GM19324 (cell line): ENCODE measurements around the gene CNOT1.

Experiments
- ATAC-seq: cut with Tn5 transposase; IDR thresholded peaks from one replicate; pipeline ENCODE4 v1.9.1; 2021; ENCODE audit warnings: mild to moderate bottlenecking, moderate library complexity; ENCODE audit not compliant: unreplicated experiment, low FRiP score

The CNOT1 gene

DNA sequence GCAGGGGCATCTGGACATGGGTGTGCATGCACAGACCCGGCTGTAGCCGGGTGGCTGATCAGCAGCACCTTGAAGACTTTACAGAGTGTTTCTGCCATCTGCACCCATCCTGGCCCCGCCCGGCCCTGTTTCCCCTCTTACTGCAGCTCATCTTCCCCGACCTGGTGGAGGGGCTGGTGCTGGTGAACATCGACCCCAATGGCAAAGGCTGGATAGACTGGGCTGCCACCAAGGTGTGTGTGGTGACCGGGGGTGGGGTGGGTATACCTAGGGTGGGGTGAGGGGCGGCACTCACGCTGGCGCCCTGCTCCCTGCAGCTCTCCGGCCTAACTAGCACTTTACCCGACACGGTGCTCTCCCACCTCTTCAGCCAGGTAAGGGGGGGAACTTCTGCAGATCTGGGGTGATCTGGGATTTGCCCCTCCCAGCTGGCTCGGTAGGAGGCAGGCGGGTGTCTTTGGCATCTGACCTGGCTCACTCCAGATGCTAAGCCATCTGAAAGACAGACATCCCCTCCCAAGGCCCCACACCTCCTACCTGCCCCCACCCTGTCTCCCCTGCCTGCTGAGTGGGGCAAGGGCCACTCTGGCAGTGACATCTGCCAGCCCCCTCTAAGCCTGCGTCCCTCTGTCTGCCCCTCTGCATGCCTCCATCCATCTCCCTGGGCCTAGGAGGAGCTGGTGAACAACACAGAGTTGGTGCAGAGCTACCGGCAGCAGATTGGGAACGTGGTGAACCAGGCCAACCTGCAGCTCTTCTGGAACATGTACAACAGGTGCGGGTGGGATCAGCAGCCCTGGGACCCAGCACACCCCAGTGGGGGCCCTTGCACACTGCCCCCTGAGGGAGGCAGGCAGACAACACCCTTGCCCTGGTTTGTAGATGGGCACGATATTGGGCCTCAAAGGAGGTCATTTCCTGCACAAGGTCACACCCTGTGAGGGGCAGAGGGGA, 123.1 kb downstream of the CNOT1 start:
- no peak for ATAC-seq

DNA sequence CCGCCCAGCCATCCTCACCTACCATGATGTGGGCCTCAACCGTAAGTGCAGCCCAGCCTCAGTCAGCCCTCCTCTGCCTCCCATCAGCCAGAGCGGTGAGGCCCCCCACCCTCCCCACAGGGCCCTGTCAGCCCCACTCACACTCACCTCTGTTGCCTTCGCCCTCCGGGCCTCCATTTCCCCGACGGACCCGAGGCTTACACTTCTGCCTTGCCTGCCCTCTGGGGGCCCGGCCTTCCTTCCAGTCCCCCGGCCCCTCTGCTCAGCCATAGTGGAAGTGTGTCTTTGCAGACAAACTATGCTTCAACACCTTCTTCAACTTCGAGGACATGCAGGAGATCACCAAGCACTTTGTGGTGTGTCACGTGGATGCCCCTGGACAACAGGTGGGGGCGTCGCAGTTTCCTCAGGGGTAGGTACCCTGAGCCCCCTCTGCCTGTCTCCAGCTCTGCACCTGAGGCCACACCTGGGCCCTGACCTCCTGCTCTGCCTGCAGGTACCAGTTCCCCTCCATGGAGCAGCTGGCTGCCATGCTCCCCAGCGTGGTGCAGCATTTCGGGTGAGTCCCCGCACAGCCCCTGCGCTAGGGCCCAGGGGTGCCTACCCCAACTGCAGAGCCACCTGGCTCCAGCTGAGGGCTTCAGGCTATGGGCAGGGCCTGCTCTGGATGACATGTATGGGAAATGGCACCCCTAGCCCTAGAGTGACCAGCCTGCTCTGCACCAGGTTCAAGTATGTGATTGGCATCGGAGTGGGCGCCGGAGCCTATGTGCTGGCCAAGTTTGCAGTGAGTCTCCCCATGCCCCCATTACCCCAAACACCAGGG, 125.5 kb downstream of the CNOT1 start:
- ATAC-seq = no peak

DNA sequence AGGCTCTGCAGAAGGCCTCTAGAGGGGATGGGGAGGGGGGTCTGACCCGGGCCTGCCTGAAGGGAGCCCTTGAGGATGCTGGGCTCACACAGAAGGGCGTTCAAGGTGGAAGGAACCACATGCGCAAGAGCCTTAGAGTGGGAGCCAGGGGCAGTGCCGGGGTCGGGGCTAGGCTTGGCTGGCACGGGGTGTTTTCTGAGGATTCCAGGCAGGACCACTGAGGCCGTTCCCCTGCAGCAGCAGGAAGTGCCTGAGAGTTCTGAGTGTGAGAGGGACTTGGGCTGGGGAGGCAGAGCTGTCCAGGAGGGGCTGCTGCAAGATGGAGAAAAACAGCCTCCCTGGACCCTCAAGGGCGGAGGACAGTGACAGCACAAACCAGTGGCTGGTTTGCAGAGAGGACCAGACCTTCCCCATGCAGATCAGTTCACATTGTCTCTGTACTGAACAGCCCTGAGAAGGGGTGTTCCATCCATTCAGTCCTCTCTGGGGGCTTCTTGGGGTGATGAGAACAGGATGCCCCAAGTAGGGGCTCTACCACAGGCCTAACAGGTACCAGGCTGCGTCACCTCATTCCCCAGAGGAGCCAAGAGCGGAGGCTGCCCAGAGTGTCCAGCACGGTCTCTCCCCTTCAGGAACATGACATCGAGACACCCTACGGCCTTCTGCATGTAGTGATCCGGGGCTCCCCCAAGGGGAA, 126.3 kb downstream of the CNOT1 start:
- no peak for ATAC-seq

DNA sequence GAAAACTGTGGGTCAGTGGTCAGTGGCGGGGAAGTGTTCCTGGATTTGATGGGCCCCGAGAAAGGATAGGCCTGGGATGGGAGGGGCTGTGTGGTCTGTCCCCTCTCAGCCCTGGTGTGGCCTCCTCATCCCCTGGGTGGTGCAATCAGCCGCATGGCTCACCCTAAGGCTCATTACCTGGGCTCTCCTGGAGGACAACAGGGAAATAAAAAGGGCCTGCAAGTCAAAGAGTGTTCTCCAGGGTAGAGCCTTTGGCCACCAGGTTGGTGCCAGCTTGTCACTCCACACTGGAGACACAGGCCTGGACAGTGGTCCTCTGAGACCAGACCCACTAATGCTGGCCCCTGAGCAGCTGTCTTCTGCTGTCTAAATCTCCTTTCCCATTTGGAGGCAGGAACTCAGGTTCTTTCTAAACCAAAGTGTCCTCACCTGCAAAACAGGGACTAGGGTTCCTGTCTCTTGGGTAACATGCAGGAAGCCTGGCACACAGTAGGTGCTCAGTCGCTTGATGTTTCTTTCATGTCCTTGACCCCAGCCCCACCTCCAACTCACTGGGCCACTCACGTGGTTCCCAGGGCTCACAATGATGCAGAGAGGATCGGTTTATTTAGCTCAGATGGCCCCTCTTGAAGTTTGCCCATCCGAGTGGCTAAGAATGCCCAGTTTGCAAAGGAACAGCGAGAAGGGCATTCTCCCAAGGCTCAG, 127.3 kb downstream of the CNOT1 start:
- ATAC-seq = no peak

DNA sequence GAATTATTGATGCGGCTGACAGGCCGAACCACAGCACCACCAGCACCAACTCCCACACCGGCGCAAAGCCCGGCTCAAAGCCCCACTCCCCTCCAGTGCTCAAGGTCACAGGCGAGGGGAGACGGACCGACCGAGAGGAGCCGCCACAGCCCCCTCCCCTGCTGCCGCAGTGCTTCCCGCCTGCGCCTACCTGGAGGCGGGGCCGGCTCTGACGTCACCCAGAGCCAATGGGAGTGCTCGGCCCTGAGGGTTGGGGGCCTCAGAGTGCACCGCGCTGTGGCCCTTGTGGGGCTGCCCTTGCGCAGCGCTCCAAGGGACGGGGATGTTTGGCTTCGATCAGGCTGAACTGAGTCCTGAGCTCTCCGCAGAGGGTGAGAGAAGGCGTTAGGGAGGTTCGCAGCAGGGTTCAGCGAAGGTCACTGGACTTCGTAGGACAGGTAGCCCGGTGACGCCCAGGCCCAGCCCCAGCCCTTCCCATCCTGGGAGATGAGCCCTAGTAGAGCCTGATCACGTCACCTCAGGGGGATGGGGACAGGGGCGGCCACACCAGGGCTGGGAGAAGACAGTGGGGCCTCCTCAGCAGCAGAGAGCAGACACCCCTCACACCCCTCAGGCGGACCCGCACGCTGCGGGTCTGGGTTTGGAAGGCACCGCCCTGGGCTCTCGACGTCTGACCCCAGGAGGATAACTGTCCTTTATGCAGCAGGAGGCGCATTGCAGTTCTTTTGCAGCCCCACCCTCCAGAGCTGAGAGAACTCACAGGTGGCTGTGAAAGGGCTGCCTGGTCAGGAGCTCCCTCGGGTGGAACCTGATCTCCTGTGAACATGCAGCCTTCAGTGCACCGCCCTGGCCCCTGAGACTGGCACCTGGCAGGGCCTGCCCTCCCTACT, 128.1 kb downstream of the CNOT1 start:
- no peak for ATAC-seq

DNA sequence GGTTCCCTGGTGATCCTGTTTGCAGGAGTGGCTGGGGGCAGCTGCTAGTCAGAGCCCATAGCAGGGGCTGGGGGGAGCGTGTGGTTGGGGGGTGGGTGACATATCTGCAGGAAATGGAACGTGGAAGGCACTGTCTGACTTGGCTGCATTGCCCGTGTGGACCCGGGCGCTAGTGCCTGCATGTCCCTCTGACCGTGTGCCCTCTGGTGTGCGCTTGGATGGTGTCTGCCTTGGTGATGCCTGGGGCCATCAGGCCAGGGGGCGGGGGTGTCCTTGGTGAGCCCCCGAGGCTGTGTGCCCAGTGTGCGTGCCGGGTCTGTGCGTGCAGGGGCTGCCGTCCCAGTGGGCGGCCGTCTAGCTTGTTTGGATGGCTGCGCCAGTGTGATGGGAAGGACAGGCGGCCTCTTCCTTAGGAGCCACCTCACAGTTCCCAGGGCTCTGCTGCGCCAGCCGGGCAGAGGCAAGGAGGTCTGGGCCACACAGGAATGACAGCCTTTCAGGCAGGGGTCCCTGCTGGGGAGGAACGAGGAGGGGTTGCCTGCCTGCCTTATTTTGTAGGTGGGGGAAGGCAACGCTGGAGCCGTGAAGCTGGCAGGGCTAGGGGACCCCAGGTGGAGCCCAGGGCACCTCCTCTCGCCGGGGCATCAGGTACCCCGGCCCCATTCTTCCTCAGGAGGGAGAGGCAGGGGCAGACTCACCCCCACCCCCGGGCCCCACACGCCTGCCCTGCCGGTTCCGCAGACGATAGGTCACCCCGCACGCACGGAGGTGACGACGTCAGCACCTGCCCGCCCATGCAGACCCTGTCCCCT, 129.0 kb downstream of the CNOT1 start:
- no peak for ATAC-seq

DNA sequence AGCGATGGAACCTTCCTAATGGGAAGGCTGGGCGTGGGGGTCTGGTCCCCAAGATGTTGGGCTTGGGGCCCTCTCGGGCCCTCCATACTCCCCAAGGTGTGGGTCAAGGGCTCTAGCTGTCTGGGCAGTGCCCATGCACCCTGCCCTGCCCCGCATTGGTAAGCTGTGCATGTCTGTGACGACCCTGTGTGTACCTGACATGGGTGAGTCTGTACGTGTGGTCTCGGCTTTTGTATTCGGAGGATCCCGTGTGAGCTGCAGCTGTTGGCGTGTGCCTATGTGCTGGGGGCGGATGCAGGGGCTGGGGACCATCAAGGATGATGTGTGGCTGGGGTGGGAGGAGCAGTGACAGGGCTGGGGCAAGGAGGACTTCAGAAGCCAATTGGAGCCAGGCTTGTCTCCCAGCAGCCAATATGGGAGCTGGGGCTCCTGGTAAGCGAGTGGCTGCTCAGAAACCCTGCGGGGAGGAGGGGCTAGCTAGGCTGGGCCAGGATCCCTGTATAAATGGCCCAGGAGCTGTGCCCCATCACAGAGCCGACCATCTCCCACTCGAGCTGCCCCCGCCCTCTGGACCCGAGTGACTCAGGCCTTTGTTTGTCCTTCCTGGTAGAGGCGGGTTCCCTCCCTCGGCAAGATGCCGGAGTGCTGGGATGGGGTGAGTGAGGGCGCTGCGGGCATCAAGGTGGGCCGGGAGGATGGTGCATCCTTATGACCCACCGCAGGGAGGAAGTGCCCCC, 129.8 kb downstream of the CNOT1 start, which contains the start of gene NDRG4:
Gene NDRG4, plus strand, starts transcription at position 529 of the 737 bp plus-strand sequence. Its CDS starts 106 bp downstream, at position 635.
- ATAC-seq = no peak

DNA sequence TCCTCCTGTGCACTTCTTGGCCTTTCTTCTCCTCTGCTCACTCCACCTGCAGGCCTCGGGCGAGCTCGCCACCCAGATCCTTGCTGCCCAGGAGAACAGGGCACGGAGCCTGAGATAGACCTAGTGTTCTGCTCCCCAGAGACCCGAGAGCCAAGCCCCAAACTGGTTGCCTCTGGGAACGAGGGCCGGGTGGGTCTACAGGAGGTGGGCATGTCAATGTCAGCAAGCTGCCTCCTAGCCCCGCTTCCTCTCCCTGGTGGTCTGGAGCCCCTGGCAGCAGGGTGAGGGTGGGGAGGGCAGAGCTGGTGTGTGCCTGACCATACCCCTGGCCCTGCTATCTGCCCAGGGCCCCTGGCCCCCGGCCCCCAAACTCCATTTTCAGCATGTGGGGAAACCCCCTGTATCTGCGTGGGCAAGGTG, 130.5 kb downstream of the CNOT1 start:
- ATAC-seq = no peak

DNA sequence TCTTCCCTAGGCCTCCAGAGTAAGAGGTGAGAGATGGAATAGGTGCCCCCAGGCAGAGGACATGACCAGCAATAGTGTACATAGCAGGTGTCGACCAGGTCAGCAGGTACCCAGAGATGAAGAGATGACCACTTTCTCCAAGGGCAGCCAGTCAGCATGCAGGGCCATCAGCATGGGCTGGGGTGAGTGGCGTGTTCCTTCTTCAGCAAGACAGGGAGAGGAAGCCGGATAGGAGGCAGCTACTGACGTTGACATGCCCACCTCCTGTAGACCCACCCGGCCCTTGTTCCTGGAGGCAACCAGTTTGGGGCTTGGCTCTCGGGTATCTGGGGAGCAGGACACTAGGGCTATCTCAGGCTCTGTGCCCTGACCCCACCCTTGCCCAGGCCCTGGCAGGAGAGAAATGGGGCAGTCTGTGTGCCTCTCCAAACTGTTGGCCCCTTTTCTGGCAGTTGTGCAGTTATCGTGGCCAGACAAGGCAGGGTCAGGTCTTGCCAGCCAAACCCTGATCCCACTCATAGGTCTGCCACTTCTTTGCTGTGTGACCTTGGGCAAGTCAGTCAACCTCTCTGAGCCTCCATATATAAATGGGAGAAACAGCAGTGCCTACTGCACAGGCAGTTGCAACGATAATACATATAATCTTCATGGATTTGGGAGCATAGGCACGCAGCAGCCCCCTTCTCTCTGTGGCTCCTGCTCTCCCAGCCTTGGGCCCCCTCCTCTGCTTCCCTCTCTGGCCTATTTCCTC, 131.1 kb downstream of the CNOT1 start:
- ATAC-seq = no peak

DNA sequence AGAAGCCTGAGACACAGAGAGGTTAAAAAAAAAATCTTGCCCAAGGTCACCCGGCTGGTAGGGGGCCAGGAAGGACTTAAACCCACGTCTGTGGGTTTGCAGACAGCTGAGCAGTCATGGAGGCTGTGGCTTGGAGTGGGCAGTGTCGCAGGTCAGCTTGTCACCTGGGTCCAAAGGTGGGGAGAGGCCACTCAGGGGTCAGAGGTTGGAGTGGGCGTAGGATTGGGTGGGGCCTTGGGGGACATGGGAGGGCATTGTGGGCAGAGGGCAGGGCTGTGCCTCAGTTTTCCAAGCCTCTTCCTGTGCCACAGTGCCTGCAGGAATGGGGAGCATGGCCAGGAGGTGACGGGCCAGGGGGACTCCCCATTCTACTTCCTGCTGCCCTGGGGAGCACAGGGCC, 131.7 kb downstream of the CNOT1 start:
- no peak for ATAC-seq

DNA sequence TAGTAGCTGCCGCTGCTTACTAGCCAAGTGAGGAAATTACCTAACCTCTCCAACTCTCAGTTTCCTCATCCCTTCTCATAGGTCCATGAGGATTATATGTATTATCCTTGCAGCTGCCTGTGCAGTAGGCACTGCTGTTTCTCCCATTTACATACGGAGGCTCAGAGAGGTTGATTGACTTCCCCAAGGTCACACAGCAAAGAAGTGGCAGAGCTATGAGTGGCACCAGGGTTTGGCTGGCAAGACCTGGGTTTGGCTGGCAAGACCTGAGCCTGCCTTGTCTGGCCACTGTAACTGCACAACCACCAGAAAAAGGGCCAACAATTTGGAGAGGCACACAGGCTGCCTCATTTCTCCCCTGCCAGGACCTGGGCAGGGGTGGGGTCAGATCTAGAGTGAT, 132.2 kb downstream of the CNOT1 start:
- ATAC-seq = no peak

DNA sequence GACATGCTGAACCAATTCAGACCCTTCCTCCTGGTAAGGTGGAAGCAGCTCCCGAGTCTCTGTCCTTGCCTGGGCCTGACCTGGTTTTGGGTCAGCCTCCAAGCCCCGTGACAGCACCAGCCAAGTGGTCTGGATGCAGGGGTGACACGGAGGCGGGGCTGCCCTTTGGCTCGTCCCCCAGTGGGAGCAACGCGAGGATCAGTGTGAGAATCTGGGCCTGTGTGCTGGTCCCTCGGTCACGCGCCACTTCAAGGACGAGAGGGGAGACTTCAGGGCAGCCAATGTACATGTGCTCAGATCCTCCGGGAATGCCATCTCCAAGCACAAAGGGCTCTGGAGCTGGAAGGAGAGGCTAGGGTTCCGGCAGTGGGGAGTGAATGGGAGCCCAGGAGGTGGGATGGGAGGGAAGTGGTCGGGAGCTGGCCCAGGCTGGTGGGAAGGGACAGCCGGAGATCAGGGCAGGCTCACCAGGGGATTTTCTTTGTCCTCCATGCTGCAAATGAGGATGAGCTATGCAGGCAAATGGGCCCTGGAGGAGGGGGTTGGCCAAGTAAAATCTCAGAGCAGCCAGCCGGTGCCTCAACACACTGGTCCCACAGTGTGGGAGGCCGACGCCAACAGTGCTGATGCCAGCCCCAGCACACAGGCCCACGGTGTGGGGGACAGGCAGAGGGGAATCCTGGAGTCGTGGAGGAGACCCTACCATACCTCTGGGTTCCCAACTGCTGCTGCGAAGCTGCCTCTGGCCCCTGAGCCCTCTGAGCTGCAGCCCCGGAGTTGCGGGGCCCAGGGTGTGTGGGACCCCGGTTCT, 133.9 kb downstream of the CNOT1 start:
- ATAC-seq = no peak

DNA sequence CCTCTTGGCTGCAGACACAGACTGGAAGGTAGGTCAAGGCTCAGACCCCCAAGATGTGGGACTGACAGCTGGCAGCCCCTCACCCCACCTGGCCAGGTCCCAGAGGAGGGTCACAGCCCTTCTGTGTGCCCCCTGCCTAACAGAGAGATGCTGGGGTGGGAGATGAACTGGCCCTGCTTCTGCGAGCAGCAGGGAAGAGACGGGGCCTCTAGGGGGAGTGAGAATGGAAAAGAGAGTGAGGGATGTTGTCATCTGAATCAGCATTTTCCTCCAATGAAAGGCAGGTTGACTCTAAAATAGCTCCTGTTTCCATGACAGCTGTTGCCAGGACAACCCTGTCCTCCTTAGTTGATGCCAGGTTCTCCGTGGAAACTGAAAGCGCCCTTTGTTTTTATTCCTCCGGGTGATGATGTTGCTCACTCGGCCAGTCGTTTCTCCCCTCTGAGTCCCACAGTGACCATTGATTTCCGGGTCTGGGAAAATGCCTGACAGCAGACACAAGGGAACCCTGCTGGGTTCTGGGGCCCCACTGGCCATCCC, 134.6 kb downstream of the CNOT1 start:
- ATAC-seq = no peak

DNA sequence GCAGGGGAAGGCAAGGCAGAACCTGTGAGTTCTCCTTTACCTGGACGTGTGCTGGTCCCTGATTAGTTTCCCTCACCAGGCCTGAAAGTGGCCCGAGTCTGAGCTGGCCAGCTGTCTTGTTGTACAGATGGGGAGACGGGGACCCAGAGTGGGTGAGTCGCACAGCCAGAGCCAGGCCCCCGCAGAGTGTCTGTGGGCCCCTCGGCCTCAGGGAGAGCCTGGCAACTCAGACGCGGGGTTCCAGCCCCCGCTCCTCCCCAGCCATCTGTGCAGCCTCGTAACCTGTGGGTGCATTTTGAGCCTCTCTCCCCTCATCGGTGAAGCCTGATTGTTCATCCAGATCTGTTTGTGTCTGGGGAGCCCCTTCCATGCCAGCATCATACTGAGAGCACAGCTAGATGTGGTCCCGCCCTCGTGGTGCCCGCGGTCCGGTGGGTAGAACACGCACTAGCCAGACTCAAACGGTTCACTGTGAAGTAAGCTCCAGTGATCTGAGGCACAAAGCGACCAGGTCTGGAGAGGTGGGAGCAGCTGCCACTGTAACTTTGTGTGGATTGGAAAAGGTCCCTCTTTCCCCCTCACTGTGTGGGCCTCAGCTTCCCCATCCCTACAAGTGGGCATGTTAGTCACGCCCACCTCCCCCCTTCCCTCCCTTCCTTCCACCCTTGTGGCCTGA, 135.7 kb downstream of the CNOT1 start:
- ATAC-seq = no peak

DNA sequence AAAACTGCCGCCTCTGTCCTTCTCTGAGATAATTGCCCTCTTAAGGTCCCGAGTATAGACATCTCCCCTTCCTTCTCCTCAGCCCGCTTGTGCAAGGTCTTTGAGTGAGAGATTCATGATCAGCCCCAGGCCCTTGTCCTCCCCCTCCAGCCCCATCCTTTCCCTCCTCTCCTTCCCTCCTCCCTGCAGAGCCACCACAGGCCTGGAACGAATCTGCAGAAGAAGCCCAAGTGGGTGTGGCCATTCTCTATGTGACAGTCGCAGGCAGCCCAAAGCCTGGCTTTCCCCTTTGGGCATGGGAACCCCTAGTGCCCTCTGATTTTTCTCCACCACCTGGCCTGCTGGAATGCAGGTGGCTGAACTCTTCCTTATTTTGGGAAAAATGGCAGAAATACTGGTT, 136.9 kb downstream of the CNOT1 start:
- ATAC-seq = no peak
